Measurements from ENCODE around the gene KIAA1217. TPM values are rescaled to one million over a fixed set of nuclear protein-coding genes. Genes with fewer than 3 reads are reported as not detected.
A peak's percentile ranks its signal among the peaks of the same experiment; 100 is the strongest.

KIAA1217 gene
- total RNA-seq, 1 donor from 2014 or later = 13.0 TPM

GRCh38 chr10:24311888-24312287, 103.0 kb downstream of the KIAA1217 start:
- intact Hi-C loops (cut with DNase I) = no loop called here
- H3K36me3 ChIP-seq = no peaks in the 10 kb centered on the region
- H3K4me3 ChIP-seq = no peak overlapping the region
- H3K4me1 ChIP-seq = peaks cover 0 to 6% of the 10 kb centered on the region in 2 donors
- peak in 1 of 2 donors; percentile 15 for DNase-seq (ENCODE audit: low spot score in 2 of 2)
- no peak for TF ChIP-seq CTCF (IDR thresholded peaks at IDR 0.05)
- no peak overlapping the region for H3K27ac ChIP-seq
- H3K27me3 ChIP-seq = no peaks in the 10 kb centered on the region
- no peaks in the 10 kb centered on the region for H3K9me3 ChIP-seq

GRCh38 chr10:24313283-24313682, 104.3 kb downstream of the KIAA1217 start:
- intact Hi-C loops (cut with DNase I) = no loop called here
- no peak for TF ChIP-seq CTCF (IDR thresholded peaks at IDR 0.05)
- H3K27me3 ChIP-seq = no peaks in the 10 kb centered on the region
- H3K9me3 ChIP-seq = no peaks in the 10 kb centered on the region
- no peak overlapping the region for H3K27ac ChIP-seq
- peak in 1 of 2 donors; percentile 7 for DNase-seq (ENCODE audit: low spot score in 2 of 2)
- no peaks in the 10 kb centered on the region for H3K36me3 ChIP-seq
- no peaks in the 10 kb centered on the region for H3K4me1 ChIP-seq
- no peak overlapping the region for H3K4me3 ChIP-seq

GRCh38 chr10:24315211-24315610, 106.3 kb downstream of the KIAA1217 start:
- no peak overlapping the region for H3K4me3 ChIP-seq
- no peaks in the 10 kb centered on the region for H3K9me3 ChIP-seq
- intact Hi-C loops (cut with DNase I) = no loop called here
- H3K36me3 ChIP-seq = no peaks in the 10 kb centered on the region
- TF ChIP-seq CTCF (IDR thresholded peaks at IDR 0.05) = no peak
- H3K27me3 ChIP-seq = no peaks in the 10 kb centered on the region
- no peaks in the 10 kb centered on the region for H3K4me1 ChIP-seq
- DNase-seq (ENCODE audit: low spot score in 2 of 2) = peak in 1 of 2 donors; percentile 8
- no peak overlapping the region for H3K27ac ChIP-seq

GRCh38 chr10:24318517-24318916, 109.6 kb downstream of the KIAA1217 start:
- Histone ChIP-seq H3K36me3 (no peaks in the 10 kb centered on the region), H3K9me3 (no peaks in the 10 kb centered on the region), H3K4me1 (no peaks in the 10 kb centered on the region), H3K4me3 (no peak overlapping the region), H3K27ac (no peak overlapping the region), H3K27me3 (no peaks in the 10 kb centered on the region)
- no peak for TF ChIP-seq CTCF (IDR thresholded peaks at IDR 0.05)
- peak in 1 of 2 donors; percentile 7 for DNase-seq (ENCODE audit: low spot score in 2 of 2)
- intact Hi-C loops (cut with DNase I) = no loop called here

GRCh38 chr10:24320373-24320772, 111.4 kb downstream of the KIAA1217 start:
- no peaks in the 10 kb centered on the region for H3K9me3 ChIP-seq
- no peak overlapping the region for H3K27ac ChIP-seq
- intact Hi-C loops (cut with DNase I) = no loop called here
- TF ChIP-seq CTCF (IDR thresholded peaks at IDR 0.05) = no peak
- H3K36me3 ChIP-seq = no peaks in the 10 kb centered on the region
- H3K27me3 ChIP-seq = no peaks in the 10 kb centered on the region
- no peak overlapping the region for H3K4me3 ChIP-seq
- H3K4me1 ChIP-seq = no peaks in the 10 kb centered on the region
- no peak for DNase-seq (ENCODE audit: low spot score in 2 of 2)

- Histone ChIP-seq H3K4me3 (no peak overlapping the region), H3K4me1 (no peaks in the 10 kb centered on the region), H3K27ac (no peak overlapping the region), H3K27me3 (no peaks in the 10 kb centered on the region), H3K9me3 (peaks cover 0 to 11% of the 10 kb centered on the region in 2 donors), H3K36me3 (no peaks in the 10 kb centered on the region)
- intact Hi-C loops (cut with DNase I) = no loop called here
- DNase-seq (ENCODE audit: low spot score in 2 of 2) = peak in 1 of 2 donors; percentile 1
- no peak for TF ChIP-seq CTCF (IDR thresholded peaks at IDR 0.05)
These were observed 115.7 kb downstream of the KIAA1217 start for GRCh38 chr10:24324651-24325050.
